Stimulated activated CD8-positive, alpha-beta memory T cell treated with anti-CD3 and anti-CD28 coated beads, Interleukin-12 subunit alpha, Interleukin-12 subunit beta, amount 100 ng/mL, for 24 hours (primary cell): ENCODE results near the gene KPTN.

Experiments used
- DNase-seq: peaks from one replicate; pipeline ENCODE4 v3.0.0-alpha.2; 2020; ENCODE audit errors: extremely low read depth

Gene KPTN

DNA sequence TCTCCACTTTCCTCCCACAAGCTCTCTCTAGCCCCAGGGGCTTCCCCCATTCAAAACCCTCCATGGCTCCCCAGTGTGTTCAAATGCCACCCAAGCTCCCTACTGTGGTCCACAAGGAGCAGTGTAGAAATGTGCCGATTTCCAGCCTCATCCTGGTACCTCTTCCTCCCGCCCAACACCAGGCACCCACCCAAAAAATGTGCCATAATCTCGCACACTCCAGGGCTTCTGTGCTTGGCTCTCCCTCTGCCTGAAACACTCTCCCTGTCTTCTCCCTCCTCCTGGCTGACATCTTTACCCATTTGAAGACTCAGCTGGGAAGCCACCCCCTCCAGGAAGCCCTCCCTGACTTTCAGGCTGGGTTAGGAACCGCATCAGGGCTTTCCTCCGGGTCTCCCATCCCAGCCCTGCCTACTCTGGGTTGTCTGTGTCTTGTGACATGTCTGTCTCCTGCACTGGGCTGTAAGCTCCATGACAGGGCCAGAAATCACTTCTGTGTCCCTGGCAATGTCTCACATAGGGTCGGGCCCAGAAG lies 48.1 kb downstream of the KPTN start:
- DNase-seq, result no peak

DNA sequence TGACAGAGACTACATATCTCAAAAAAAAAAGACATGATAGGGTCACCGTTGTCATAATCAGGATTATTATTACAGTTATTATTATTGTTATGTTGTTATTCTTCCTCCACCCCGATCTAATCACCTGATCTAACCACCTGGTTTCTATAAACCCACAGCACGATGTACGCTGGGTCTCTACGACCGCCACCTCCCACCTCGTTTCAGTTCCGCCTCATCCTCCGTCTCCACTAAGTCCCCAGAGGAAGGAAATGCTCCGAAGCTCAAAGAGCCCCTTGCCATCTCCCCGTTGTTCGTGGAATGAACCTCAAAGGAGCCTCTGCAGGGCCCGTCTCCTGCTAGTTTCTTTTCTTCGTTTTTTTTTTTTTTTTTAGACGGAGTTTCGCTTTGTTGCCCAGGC lies 48.8 kb downstream of the KPTN start:
- DNase-seq, result no peak

DNA sequence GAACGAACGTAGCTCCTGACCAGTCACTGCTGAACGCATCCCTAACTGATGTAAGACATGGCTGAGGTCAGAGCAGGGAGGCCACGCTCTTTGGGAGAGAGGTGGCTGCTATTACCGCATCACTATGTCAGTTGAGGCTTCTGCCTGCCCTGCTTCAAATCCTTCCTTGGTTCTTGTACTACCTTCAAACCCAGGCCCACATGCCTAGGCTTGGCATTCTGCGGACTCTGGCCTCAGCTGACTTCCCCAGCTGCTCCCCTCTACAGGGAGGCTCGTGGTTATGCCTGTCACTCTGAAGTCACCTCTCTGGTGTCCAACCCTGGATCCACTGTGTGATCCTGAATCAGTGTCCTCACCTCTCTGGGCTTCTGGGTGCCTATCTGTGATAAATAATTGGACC lies 49.9 kb downstream of the KPTN start:
- DNase-seq, result no peak

DNA sequence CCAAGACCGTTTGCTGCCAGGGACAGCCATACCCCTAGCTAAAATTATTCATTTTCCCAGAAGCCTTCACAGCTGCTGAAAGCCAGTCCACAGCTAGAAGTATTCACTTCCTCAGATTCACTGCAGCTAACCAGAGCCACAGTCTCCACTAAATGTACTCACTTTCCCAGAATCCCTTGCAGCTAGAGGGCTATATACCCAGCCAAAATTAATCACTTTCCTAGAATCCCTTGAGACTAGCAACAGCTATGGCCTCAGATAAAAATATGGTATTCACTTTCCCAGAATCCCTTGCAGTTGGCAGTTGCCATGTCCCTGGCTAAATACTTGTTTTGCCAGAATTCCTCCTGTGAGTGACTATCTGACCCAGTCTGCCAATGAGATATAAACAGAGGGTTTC lies 50.9 kb downstream of the KPTN start:
- no peak for DNase-seq

DNA sequence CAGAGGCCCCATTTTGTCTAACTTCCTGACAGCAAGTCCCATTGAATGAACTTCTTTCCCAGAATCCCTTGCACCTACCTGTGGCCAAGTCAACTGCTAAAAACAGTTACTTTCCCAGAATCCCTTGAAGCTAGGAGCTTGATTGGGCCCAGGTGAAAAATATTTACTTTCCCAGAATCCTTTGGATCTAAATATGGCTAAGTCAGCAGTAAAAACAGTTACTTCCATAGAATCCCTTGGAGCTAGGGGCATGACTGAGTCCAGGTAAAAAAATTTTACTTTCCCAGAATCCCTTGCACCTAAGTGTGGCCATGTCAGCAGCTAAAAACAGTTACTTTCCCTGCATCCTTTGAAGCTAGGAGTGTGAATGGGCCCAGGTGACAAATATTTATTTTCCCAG lies 51.5 kb downstream of the KPTN start:
- no peak for DNase-seq

DNA sequence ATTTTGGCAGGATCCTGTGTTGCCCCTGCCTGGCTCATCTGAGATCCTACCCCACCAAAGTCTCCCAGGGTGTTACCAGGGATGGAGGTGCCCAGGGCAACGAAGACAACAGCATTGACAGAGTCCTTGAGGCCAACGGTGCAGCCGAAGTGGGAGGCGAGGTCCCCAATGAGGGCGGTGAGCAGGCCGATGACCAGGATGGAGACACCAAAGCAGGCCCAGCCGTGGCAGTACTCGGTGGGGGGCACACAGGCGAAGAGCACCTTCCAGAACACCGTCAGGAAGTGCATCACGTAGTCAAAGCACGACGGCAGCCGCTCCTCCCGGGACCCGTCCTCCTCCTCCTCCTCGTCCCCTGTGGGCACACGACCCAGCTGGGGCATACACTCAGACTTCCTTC lies 51.9 kb downstream of the KPTN start:
- no peak for DNase-seq

DNA sequence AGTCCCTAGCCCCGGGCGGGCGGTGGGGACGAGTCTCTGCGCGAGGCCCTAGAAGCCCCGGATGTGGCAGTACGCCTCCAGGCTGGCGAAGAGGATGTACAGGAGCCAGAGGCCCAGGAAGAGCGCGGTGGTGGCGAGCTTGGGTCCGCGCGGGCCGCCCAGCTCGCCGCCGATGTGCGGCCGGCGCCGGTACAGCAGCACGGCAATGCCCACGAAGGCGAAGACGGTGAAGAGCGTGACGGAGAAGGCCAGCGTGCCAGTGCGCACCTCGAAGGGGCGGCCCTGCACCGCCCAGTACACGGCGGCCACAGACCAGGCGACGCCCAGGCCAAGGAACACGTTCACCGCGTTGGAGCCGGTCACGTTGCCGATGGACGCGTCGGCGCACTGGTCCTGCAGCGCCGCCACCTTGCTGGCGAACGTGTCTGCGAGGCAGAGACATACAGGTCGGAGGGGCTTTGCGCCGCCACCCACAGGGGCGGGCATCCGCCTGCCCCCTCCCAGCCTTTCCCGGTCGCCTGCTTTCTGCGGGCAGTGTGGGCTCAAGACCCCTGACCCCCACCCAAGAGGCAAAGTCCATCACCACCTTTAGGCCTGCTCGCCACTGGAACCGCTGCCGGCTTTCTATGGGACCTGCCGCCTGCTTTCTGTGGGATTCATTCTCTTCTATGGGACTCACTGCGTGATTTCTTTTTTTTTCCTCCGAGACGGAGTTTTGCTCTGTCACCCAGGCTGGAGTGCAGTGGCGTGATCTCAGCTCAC lies 53.8 kb downstream of the KPTN start:
- DNase-seq, result no peak

DNA sequence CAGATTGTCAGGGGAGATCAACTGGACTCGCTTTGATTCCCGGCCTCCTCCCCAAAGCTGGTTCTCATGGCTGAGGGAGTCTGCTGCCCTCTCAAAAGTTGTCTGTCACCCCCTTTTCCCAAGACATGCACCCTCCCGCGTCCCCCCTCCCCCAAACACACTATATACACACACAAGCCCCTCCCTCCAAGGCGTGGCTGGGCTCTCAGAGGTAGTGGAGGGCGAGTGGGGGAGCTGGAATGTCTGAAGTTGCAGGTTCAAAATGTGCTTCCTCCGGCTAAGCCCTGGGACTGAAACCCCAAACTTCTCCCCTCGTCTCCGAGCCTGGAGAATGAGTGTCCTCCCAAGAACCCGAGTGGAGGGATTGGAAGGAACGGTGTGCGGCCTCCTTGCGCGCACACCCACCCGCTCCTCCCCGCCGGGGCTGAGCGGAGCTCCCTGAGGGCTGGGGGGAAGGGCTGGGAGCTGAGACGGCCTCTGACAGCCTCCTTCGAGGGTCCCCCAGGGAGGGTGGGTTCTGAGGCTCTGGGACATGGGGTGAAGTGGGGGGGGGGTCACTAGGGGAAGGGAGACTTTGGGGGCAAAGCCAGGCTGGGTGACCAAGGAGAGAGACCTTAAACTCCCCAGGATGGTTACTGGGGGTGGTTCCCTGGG lies 54.8 kb downstream of the KPTN start:
- no peak for DNase-seq

DNA sequence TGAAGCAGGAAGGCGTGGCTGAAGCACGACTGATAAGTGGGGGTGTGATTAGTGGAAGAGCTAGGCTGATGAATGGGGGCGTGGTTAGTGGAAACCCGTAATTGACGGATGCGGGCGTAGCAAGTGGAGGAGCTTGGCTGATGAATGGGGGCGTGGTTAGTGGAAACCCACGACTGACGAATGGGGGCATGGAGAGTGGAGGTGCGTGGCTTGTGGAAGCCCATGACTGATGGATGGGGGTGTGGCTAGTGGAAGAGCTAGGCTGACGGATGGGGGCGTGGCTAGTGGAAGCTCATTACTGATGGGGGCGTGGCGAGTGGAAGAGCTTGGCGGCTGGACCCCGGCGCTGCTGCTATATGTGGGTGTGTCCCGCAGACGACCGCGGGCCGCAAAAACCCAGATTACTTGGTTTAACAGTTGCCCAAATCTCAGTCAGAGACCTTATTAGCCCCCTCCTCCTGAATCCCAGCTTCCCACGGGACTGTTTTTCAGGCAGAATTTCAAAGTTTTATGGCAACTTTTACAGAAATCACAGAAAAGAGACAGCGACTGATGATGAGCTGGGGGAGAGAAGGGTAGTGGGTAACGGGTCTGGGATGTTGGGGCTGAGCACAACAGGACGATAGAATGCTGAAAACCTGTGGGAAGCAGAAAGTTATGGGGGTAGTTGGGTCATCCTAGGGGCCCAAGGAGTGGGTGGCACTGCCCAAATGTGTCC lies 55.7 kb downstream of the KPTN start:
- peak; percentile 56 for DNase-seq

DNA sequence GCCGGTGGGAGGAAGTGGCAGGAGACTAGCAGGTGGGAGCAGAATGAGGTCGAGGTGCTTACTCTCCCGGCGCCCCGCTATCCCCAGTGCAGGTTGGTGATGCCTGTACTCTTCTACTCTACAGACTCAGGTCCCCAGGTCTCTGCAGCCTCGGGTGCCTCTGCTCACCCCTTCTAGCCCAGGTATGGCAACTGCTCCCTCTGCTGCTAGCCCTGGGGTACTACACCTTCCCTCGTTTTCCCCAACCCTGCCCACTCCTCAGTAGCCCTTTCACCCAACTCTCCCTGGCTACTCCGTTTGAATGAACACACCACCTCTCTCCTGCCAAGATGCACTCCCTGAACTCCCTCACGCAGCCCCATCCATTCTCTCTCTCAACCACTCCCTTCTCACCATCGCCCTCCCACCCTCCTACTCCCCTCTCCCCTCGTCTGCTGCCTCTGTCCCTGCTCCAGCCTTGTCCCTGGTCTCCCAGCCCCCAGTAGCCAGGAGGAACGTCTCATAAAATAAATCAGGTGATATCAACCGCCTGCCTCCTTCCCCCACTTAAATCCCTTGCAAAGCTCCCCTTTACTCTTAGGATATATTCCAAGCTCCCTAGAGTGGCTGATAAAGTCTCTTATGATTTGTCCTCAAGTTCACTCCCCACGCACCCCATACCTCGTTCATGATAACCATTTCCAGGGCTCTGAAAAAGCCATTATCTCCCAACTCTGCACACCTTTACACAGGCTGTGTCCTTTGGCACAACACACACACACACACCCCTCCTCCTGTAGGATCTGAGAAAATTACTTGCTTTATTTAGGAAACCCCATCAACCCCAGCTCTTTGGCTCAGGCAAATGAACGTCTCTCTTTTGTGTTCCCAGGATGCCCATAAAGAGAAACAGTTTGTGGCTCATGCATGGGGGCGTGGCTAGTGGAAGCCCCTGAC lies 56.5 kb downstream of the KPTN start:
- no peak for DNase-seq
